BLaER1 (cell line): ENCODE results near the gene ERVK3-1.

ENCODE experiments used
- H3K27ac ChIP-seq: shearing (Covaris generic); formaldehyde crosslinking; 2 replicates; pipeline ENCODE4 v1.8.1; 2022
- H3K27me3 ChIP-seq: shearing (Covaris generic); formaldehyde crosslinking; 2 replicates; pipeline ENCODE4 v1.8.1; 2022
- H3K36me3 ChIP-seq: shearing (Covaris generic); formaldehyde crosslinking; 2 replicates; pipeline ENCODE4 v1.8.1; 2022
- H3K4me1 ChIP-seq: shearing (Covaris generic); formaldehyde crosslinking; 2 replicates; pipeline ENCODE4 v1.8.1; 2022
- H3K4me2 ChIP-seq: shearing (Covaris generic); formaldehyde crosslinking; 2 replicates; pipeline ENCODE4 v1.8.1; 2022
- H3K4me3 ChIP-seq: shearing (Covaris generic); formaldehyde crosslinking; 2 replicates; pipeline ENCODE4 v1.8.1; 2022
- H3K9ac ChIP-seq: shearing (Covaris generic); formaldehyde crosslinking; 2 replicates; pipeline ENCODE4 v1.8.1; 2022
- H3K9me3 ChIP-seq: shearing (Covaris generic); formaldehyde crosslinking; 2 replicates; pipeline ENCODE4 v1.8.1; 2022
- H4K20me1 ChIP-seq: shearing (Covaris generic); formaldehyde crosslinking; 2 replicates; pipeline ENCODE4 v1.8.1; 2022
- Cebpa-rat ChIP-seq: shearing (Covaris generic); IDR thresholded peaks from 2 replicates; pipeline ENCODE4 v1.8.1; 2022

The ERVK3-1 gene

DNA sequence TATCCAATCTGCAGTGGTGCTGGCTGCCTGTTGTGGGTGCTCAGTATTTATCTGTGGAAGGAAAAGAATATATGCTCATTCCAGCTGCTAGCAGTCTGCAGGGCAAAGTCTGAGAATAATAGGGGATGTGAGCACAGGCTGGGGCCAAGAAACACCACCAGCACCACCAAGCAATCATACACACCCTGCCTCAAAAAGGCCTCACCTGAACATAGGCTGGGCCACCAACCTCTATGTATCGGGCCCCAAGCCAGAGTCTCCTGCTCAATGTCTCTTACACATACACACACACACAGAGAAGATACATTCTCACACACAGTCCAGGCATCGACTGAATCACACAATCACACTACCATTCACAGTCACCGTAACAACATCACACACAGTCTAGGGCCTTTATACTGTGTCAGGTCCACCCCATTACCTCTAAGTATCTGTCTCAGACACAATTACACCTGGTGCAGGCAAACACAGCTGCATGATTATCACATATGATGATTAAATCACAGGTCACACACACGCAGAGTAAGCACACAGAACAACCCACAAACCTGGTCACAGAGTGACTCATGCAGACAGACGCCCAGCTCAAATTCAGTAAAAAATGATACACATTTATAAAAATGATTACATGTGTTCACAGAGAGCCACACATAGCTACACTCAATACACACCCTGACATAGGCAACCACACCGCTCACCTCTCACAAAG is 20.3 kb downstream of the ERVK3-1 start:
- no peak for TF ChIP-seq Cebpa-rat
- Histone ChIP-seq H3K27ac (peak overlapping the region; percentile 75; the same call in 1 of the 2 replicates), H3K4me3 (peak overlapping the region; percentile 92), H3K36me3 (peaks cover 20% of the 10 kb centered on the region), H3K9ac (peak overlapping the region; percentile 82), H4K20me1 (peaks cover 36% of the 10 kb centered on the region), H3K4me1 (peaks cover 38% of the 10 kb centered on the region), H3K4me2 (peak overlapping the region; percentile 95), H3K27me3 (no peaks in the 10 kb centered on the region), H3K9me3 (no peaks in the 10 kb centered on the region)

DNA sequence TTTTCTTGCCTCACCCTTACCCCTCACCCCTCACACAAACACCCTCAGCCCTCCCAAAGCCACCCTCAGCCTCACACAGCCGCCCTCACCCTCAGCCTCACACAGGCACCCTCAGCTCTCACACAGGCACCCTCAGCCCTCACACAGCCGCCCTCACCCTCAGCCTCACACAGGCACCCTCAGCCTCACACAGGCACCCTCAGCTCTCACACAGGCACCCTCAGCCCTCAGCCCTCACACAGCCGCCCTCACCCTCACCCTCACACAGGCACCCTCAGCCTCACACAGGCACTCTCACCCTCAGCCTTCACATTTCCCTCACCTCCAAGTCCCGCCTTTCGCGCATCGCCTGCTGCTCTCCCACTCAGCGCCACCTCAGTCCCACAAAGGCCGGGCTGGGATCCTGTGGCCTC is 21.3 kb downstream of the ERVK3-1 start:
- Histone ChIP-seq H3K36me3 (peaks cover 20% of the 10 kb centered on the region), H3K4me1 (peaks cover 38% of the 10 kb centered on the region), H3K4me3 (peak overlapping the region; percentile 92), H3K27me3 (no peaks in the 10 kb centered on the region), H3K27ac (peak overlapping the region; percentile 75), H4K20me1 (peaks cover 30% of the 10 kb centered on the region), H3K4me2 (peak overlapping the region; percentile 95), H3K9me3 (no peaks in the 10 kb centered on the region), H3K9ac (peak overlapping the region; percentile 82)
- no peak for TF ChIP-seq Cebpa-rat

DNA sequence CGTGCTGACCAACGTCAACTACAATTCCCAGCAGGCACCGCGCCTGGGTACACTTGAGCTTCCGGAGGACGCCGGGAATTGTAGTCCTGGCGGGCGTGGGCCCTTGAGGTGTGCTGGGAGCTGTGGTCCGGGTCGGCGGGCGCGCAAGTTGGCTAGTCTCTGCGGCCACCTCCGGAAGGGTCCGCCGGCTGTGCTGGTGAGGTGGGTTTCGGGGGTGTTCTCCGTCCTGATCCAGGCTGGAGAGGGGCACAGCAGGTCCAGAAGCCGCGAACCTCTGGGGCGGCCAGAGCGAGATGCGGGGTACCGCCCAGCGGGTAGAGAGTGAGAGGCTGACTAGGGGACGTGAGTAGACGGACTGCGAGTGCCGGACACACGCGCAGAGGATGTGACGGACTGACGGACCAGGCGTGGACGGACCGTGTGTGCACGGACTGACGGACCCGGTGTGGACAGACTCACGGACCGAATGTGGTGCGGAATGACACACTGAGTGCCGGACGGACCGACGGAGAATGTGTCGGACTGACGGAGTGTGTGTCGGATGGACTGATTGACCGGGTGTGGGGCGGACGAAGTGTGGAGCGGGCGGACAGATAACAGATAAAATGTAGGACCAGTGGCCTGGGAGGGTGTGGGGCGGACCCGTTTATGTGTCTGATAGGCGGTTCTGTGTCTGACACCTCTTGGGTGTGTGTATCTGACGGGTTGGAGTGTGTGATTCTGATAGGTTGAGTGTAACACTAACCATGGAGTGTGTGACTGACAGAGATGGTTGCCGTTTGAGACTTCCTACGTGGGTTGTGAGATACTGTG is 21.9 kb downstream of the ERVK3-1 start, which contains the start of gene ZSCAN22:
TSS of gene ZSCAN22 (plus strand) at position 81 of the 813 bp plus-strand sequence. CDS start 7,809 bp downstream, outside the sequence.
- Histone ChIP-seq H3K36me3 (peaks cover 15% of the 10 kb centered on the region), H3K27ac (peak within 1 kb of the TSS; percentile 75), H3K9ac (peak within 1 kb of the TSS; percentile 82), H3K9me3 (no peaks in the 10 kb centered on the region), H3K27me3 (no peaks in the 10 kb centered on the region), H3K4me2 (peak within 1 kb of the TSS; percentile 95), H3K4me3 (peak within 1 kb of the TSS; percentile 92), H3K4me1 (peaks cover 38% of the 10 kb centered on the region), H4K20me1 (peaks cover 24% of the 10 kb centered on the region)
- TF ChIP-seq Cebpa-rat = no peak

DNA sequence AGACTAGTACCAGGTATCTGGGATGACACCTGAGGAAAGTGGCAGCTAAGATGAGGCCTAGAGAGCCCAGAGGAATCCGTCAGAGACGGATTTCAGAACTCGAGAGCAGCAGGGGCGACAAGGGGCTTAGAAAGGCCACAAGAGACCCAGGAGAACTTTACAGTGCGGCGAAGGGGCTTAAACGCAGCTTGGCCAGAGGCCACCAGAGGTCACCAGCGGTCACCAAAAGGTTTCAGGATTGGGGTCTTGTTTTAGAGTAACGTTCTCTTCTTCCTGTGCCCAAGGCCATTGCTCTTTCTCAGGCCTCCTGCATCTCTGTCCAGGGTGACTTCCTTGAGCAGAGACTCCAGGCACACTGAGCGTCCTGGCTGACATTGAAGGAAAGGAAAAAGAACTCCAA is 23.8 kb downstream of the ERVK3-1 start:
- Histone ChIP-seq H3K36me3 (0 out of 2 replicates have a peak, but pooled peaks cover 4% of the 10 kb centered on the region), H3K27ac (no peak overlapping the region), H3K9me3 (no peaks in the 10 kb centered on the region), H3K9ac (peak overlapping the region; percentile 48; the same call in 1 of the 2 replicates), H3K4me1 (peaks cover 38% of the 10 kb centered on the region), H3K4me2 (peak overlapping the region; percentile 95), H3K27me3 (no peaks in the 10 kb centered on the region), H4K20me1 (peaks cover 11% of the 10 kb centered on the region; the same call in 1 of the 2 replicates), H3K4me3 (no peak overlapping the region)
- TF ChIP-seq Cebpa-rat = no peak

DNA sequence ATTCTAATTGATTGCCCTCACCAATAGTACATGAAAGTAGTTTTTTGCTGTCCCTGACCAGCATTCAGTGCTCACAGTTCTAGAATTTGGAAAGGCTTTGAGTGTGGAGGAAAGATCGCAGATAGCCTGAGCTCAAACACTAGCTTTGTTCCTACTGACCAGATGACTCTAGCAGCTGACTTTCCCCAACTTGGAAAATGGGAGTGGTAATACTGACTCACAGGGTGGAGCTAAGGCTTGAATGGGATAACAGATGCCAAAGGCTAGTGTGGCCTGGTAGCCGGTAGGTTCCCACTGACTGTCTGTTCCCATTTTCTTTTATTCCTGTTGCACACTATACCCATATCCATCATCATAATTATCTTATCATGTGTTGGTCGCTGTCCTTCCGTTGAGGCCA is 25.3 kb downstream of the ERVK3-1 start:
- H3K27ac ChIP-seq = no peak overlapping the region
- H3K9me3 ChIP-seq = no peaks in the 10 kb centered on the region
- no peak overlapping the region for H3K4me2 ChIP-seq
- peaks cover 12% of the 10 kb centered on the region for H3K36me3 ChIP-seq
- no peak for TF ChIP-seq Cebpa-rat
- H3K9ac ChIP-seq = no peak overlapping the region
- no peaks in the 10 kb centered on the region for H3K27me3 ChIP-seq
- peaks cover 11% of the 10 kb centered on the region; the same call in 1 of the 2 replicates for H4K20me1 ChIP-seq
- H3K4me1 ChIP-seq = peaks cover 33% of the 10 kb centered on the region
- H3K4me3 ChIP-seq = no peak overlapping the region

DNA sequence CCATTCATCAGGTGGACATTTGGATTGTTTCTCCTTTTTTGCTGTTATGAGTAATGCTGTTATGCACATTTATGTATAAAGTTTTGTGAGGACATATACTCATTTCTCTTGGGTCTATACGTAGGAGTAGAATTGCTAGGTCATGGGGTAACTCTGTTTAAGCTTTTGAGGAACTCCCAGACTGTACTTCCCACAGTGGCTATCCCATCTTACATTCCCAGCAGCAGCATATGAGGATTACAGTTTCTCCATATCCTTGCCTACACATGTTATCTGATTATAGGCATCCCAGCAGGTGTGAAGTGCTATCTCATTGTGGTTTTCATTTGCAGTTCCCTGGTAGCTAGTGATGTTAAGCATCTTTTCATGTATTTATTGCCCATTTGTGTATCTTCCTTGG is 27.5 kb downstream of the ERVK3-1 start:
- no peak overlapping the region for H3K4me2 ChIP-seq
- peaks cover 31% of the 10 kb centered on the region for H3K36me3 ChIP-seq
- no peak for TF ChIP-seq Cebpa-rat
- no peak overlapping the region for H3K4me3 ChIP-seq
- peaks cover 18% of the 10 kb centered on the region; the same call in 1 of the 2 replicates for H4K20me1 ChIP-seq
- no peaks in the 10 kb centered on the region for H3K27me3 ChIP-seq
- peaks cover 23% of the 10 kb centered on the region for H3K4me1 ChIP-seq
- no peak overlapping the region for H3K27ac ChIP-seq
- no peaks in the 10 kb centered on the region for H3K9me3 ChIP-seq
- H3K9ac ChIP-seq = no peak overlapping the region

DNA sequence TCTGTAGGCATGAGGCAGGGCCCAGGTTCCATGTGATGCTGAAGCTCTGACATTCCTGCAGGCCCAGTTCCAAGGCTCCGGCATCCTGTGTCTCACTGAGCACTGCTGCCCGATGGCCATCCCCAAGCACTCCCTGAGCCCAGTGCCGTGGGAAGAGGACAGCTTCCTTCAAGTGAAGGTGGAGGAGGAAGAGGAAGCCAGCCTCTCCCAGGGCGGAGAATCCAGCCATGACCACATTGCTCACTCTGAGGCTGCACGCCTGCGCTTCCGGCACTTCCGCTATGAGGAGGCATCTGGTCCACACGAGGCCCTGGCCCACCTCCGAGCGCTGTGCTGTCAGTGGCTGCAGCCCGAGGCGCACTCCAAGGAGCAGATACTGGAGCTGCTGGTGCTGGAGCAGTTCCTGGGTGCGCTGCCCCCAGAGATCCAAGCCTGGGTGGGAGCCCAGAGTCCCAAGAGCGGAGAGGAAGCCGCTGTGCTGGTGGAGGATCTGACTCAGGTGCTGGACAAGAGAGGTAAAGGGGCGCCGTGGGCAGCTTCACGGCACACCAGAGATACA is 29.6 kb downstream of the ERVK3-1 start:
- H4K20me1 ChIP-seq = peaks cover 7% of the 10 kb centered on the region; the same call in 1 of the 2 replicates
- peaks cover 12% of the 10 kb centered on the region for H3K9me3 ChIP-seq
- no peaks in the 10 kb centered on the region for H3K27me3 ChIP-seq
- no peak overlapping the region for H3K27ac ChIP-seq
- peaks cover 52% of the 10 kb centered on the region for H3K36me3 ChIP-seq
- no peak overlapping the region for H3K4me2 ChIP-seq
- TF ChIP-seq Cebpa-rat = no peak
- H3K4me3 ChIP-seq = no peak overlapping the region
- H3K9ac ChIP-seq = no peak overlapping the region
- peaks cover 8% of the 10 kb centered on the region for H3K4me1 ChIP-seq

DNA sequence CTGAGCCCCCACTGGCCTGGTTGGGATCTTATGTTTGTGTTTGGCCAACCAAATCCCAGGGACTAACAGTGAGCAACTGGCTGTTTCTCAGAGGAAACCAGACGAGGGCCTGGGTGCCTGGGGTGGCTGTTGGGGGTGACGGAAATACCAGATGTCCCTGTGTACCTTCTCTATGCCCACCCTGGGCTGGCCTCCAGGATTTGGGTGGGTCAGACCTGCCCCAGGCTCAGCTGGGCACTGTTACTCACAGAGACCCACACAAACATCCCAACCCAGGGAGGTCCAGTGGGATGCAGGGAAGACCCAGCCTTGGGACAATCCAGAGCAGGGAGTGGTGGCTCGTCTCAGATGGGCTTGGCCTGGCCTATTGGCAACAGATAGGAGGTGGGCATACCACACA is 30.5 kb downstream of the ERVK3-1 start:
- no peak overlapping the region for H3K9ac ChIP-seq
- no peaks in the 10 kb centered on the region for H3K27me3 ChIP-seq
- H3K4me2 ChIP-seq = no peak overlapping the region
- no peak for TF ChIP-seq Cebpa-rat
- peaks cover 7% of the 10 kb centered on the region; the same call in 1 of the 2 replicates for H4K20me1 ChIP-seq
- H3K4me1 ChIP-seq = peaks cover 14% of the 10 kb centered on the region
- H3K9me3 ChIP-seq = peaks cover 12% of the 10 kb centered on the region
- no peak overlapping the region for H3K27ac ChIP-seq
- no peak overlapping the region for H3K4me3 ChIP-seq
- peaks cover 57% of the 10 kb centered on the region for H3K36me3 ChIP-seq

DNA sequence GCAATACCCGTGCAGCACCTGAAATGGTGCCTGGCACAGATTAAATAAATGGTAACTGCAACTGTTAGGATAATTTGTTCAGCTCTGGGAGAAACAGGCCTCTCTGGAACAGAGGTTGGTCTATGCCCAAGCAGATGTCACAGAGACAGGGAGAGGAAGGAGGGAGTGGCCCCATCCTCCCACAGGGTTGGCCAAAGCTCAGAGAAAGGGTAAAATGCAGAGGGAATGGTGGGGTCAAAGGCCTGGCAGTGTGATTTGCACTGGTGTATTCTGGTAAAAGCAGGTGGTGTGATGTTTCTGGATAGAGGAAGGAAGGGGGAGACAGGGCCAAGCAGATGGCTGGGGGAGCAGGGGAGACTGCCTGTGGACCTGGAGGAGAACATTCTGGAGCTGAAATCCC is 31.0 kb downstream of the ERVK3-1 start:
- H3K36me3 ChIP-seq = peaks cover 63% of the 10 kb centered on the region
- H3K9me3 ChIP-seq = peaks cover 12% of the 10 kb centered on the region
- no peak overlapping the region for H3K4me3 ChIP-seq
- no peak overlapping the region; the same call in 1 of the 2 replicates for H3K27ac ChIP-seq
- peaks cover 14% of the 10 kb centered on the region for H3K4me1 ChIP-seq
- TF ChIP-seq Cebpa-rat = no peak
- no peak overlapping the region for H3K9ac ChIP-seq
- peaks cover 11% of the 10 kb centered on the region; the same call in 1 of the 2 replicates for H4K20me1 ChIP-seq
- H3K27me3 ChIP-seq = no peaks in the 10 kb centered on the region
- H3K4me2 ChIP-seq = no peak overlapping the region
